Prostate gland (tissue), 2 donors: ENCODE measurements around the gene RAB27B.

Source experiments
- POLR2A ChIP-seq: fragments of 450-650 bp; IDR thresholded peaks from one replicate; pipeline ENCODE4 v1.6.1; 2016; ENCODE audit warnings: antibody characterized with exemption, mild to moderate bottlenecking
- POLR2AphosphoS5 ChIP-seq: sonication (generic); formaldehyde crosslinking; IDR thresholded peaks from one replicate; pipeline ENCODE4 v1.6.1; 2017; ENCODE audit warnings: antibody characterized with exemption
- TF ChIP-seq, protein P1 (sequence below), 4 experiments: fragments of 200-600 bp in 2 of 4; fragments of 450-650 bp in 2 of 4; sonication (generic) in 2 of 4; IDR thresholded peaks; 1 replicate in 3 of 4; 2 replicates in 1 of 4; pipeline ENCODE4 v1.5.1; 2016 to 2019; ENCODE audit warnings: antibody characterized with exemption in 4 of 4, mild to moderate bottlenecking in 2 of 4, moderate library complexity in 2 of 4

DNA sequence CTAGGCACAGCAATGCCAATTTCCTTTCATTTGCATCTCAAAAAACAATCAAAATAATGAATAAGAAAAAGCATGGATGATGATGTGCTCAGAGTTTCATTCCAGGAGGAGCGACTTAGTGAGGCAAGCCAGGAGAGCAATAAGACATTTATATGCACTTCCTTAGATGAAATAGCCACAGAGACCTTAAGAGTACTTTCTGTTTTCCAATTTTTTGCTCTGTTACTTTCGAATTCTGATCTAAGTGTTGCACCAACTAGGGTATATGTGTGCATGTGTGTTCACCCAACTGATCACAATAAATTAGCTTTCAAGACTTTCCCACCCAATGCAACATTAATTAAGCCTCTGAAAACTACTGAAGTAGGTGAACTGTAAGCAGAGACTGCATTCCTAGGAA lies 709 bp downstream of the RAB27B start:
- no peak for TF ChIP-seq POLR2A
- TF ChIP-seq, protein P1, sequence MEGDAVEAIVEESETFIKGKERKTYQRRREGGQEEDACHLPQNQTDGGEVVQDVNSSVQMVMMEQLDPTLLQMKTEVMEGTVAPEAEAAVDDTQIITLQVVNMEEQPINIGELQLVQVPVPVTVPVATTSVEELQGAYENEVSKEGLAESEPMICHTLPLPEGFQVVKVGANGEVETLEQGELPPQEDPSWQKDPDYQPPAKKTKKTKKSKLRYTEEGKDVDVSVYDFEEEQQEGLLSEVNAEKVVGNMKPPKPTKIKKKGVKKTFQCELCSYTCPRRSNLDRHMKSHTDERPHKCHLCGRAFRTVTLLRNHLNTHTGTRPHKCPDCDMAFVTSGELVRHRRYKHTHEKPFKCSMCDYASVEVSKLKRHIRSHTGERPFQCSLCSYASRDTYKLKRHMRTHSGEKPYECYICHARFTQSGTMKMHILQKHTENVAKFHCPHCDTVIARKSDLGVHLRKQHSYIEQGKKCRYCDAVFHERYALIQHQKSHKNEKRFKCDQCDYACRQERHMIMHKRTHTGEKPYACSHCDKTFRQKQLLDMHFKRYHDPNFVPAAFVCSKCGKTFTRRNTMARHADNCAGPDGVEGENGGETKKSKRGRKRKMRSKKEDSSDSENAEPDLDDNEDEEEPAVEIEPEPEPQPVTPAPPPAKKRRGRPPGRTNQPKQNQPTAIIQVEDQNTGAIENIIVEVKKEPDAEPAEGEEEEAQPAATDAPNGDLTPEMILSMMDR (IDR thresholded peaks at IDR 0.05), result no peak
- no peak for TF ChIP-seq POLR2AphosphoS5
